ENCODE measurements around the gene CD33. TPM values are rescaled to one million over a fixed set of nuclear protein-coding genes. Genes with fewer than 3 reads are reported as not detected.

Gene CD33
- total and polyA plus RNA-seq, 9 of the 15 experiments (the other 6 are each of a cell fraction or from before 2014, with no cell fraction given) = 36.1 to 88.6 (median 49.6) TPM

GRCh38 chr19:51240866-51241265 lies 16.0 kb downstream of the CD33 start:
- no TSS peak for BruUV-seq (replicated peaks)
- Histone ChIP-seq H3K4me3 (no peak overlapping the region), H3K36me3 (ENCODE audit: control insufficient read depth, insufficient read depth, low read length) (peaks cover 22% of the 10 kb centered on the region; the same call in 1 of the 3 replicates), H3K27ac (ENCODE audit: extremely low read depth, low read depth, low read length) (no peak overlapping the region), H3K9me3 (replicated peaks; ENCODE audit: control insufficient read depth, insufficient read depth, low read depth, low read length) (no peaks in the 10 kb centered on the region), H3K9me1 (ENCODE audit: control insufficient read depth, insufficient read depth, low read length) (no peaks in the 10 kb centered on the region), H3K4me2 (ENCODE audit: insufficient read depth, low read length) (no peak overlapping the region), H3K27me3 (ENCODE audit: control insufficient read depth in 2 of 2, insufficient read depth in 2 of 2, low read length in 2 of 2) (no peaks in the 10 kb centered on the region), H2AFZ (ENCODE audit: low read depth, low read length) (no peak overlapping the region), H3K79me2 (ENCODE audit: control insufficient read depth, insufficient read depth, low read length) (no peaks in the 10 kb centered on the region), H3K4me1 (replicated peaks in 1 of 2; ENCODE audit: control insufficient read depth in 2 of 2, insufficient read depth in 2 of 2, low read length in 2 of 2) (peaks cover 2 to 5% of the 10 kb centered on the region in 2 experiments; a peak in 3 of 5 replicates), H3K9ac (ENCODE audit: insufficient read depth in 1 of 2, low read depth in 2 of 2, low read length in 2 of 2) (no peak overlapping the region), H4K20me1 (replicated peaks; ENCODE audit: control insufficient read depth, insufficient read depth, low read length) (no peaks in the 10 kb centered on the region)
- CTCF ChIA-PET (ENCODE audit: low intra/inter-chr PET ratio) = no interaction called here
- intact Hi-C loops (cut with micrococcal nuclease) (no loop called here), in situ Hi-C loops (cut with MboI) (no loop called here)
- ATAC-seq (no peak), DNase-seq (ENCODE audit: extremely low read depth in 1 of 4, low spot score in 3 of 4) (no peak), FAIRE-seq (no peak)
- WGBS (ENCODE audit: insufficient coverage, low coverage, missing lambda C conversion rate) = 83% methylated on average over 4 of the region's 7 CpGs
- POLR2A ChIA-PET = interaction anchor here (0.7 kb wide), 1 partner anchor 34 kb away, joined by 3 read pairs; no protein-coding TSS in a partner anchor
- TF ChIP-seq, protein P1, sequence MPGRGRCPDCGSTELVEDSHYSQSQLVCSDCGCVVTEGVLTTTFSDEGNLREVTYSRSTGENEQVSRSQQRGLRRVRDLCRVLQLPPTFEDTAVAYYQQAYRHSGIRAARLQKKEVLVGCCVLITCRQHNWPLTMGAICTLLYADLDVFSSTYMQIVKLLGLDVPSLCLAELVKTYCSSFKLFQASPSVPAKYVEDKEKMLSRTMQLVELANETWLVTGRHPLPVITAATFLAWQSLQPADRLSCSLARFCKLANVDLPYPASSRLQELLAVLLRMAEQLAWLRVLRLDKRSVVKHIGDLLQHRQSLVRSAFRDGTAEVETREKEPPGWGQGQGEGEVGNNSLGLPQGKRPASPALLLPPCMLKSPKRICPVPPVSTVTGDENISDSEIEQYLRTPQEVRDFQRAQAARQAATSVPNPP (IDR thresholded peaks at IDR 0.05; ENCODE audit: borderline replicate concordance, insufficient read depth, insufficient read length) = no peak
- no peak for TF ChIP-seq C11orf30 (IDR thresholded peaks at IDR 0.05; ENCODE audit: low read depth)
- no peak for TF ChIP-seq MIER1 (IDR thresholded peaks at IDR 0.05; ENCODE audit: low read depth)
- TF ChIP-seq POU5F1 (IDR thresholded peaks at IDR 0.05; ENCODE audit: borderline replicate concordance, low read depth, low read length, partially characterized antibody) = no peak
- no peak for TF ChIP-seq CHD7 (IDR thresholded peaks at IDR 0.05; ENCODE audit: low read depth, low read length)
- no peak for TF ChIP-seq ELK3 (CRISPR knock-in tag; IDR thresholded peaks at IDR 0.05)
- no peak for TF ChIP-seq EHMT2 (IDR thresholded peaks at IDR 0.05)
- TF ChIP-seq EWSR1 (IDR thresholded peaks at IDR 0.05; ENCODE audit: borderline replicate concordance, low read depth, partially characterized antibody) = no peak
